Right cardiac atrium (tissue), 5 donors: ENCODE data around the gene SYT8. TPM values are rescaled to one million over a fixed set of nuclear protein-coding genes. Genes with fewer than 3 reads are reported as not detected.

Experiments
- ATAC-seq, 2 donors: fragments of 200-7000 bp; cut with Tn5 transposase; one replicate each; pipeline versions ENCODE4 v1.8.0 to v1.9.1; 2020; ENCODE audit warnings: moderate library complexity in 2 of 2, mild to moderate bottlenecking in 1 of 2
- DNase-seq, 3 donors: peaks; one replicate each; pipeline ENCODE4 v3.0.0-alpha.2; 2020
- H3K27ac ChIP-seq: one replicate; pipeline ENCODE4 v1.5.1; 2013; ENCODE audit warnings: mild to moderate bottlenecking, low read length, control low read depth, moderate library complexity
- H3K27me3 ChIP-seq: one replicate; pipeline ENCODE4 v1.6.1; 2013; ENCODE audit not compliant: control insufficient read depth, insufficient read depth
- H3K4me1 ChIP-seq: one replicate; pipeline ENCODE4 v1.6.1; 2013; ENCODE audit warnings: low read length; ENCODE audit not compliant: control insufficient read depth, insufficient read depth
- H3K4me3 ChIP-seq: one replicate; pipeline ENCODE4 v1.5.1; 2013; ENCODE audit warnings: low read length, control low read depth
- H3K9me3 ChIP-seq: one replicate; pipeline ENCODE4 v1.6.1; 2013; ENCODE audit warnings: low read length; ENCODE audit not compliant: control insufficient read depth
- WGBS: extraction: QIAGEN DNeasy Blood & Tissue Kit; methylation state at CpG from one replicate; pipeline ENCODE4 v1.1.7; 2013; 5-methylcytosine and 5-hydroxymethylcytosine counted together
- intact Hi-C, 4 donors: fragments of 100-400 bp; cut with DNase I; formaldehyde crosslinking; loops; one replicate each; pipeline versions ENCODE4 v1.11.0 to v1.14.0; 2022 to 2023
- polyA plus RNA-seq: library from polyadenylated mRNA; stranded (reverse); fragments of 200-250 nt; gene quantifications from one replicate; pipeline ENCODE4 v1.2.3, GENCODE V29; 2013
- total RNA-seq, 4 donors: library from RNA; stranded (reverse); fragmentation: NEBNext Ultra II Directional; extraction: Animal tissue kit (Norgen Biotek cat#: 25700); gene quantifications; one replicate each; pipeline ENCODE4 v1.2.1, GENCODE V29; 2021
- donor health status: healthy with polysubstance abuse.
- donor health status: DM: no; HTN: yes; CAD: no.
- donor health status: DM: no; HTN: no; CAD: no.
- donor health status: DM: no; HTN: yes; CAD: no; lungs with severe emphysema.
- donor health status: DM: yes; HTN: yes; CAD: no.

The SYT8 gene
- total and polyA plus RNA-seq, 5 donors = not detected

DNA sequence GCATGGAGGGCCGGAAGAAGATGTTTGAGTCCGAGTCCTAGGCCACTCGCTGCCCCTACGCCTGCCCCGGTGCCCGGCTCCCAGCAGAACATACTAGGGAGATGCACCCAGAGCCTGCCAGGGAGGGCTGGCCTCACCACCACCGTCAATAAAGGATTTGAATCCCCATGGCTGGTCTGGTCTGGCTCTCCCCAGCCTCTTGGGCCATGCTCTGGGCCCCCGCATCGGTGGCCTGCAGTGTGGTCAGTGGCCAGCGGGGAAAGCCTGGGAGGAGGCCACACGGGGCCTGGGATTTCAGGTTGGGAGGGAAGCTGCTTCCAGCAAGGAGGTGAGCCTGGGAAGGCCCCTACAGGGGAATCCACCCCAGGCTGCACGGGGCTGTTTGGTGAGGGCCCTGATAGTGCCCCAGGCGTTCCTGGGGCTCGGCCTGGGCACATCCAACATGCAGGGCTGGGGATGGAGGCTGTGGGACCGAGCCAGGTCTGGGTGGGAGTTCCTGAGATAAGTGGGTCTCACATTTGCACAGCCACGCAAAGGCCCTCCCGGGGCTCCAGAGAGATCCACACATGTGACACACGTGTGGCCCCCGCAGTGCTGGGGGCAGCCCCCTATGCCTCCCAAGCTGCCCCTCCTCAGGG is 6.8 kb downstream of the SYT8 start:
- Histone ChIP-seq H3K9me3 (no peaks in the 10 kb centered on the region), H3K4me3 (no peak overlapping the region), H3K4me1 (no peaks in the 10 kb centered on the region), H3K27me3 (no peaks in the 10 kb centered on the region), H3K27ac (no peak overlapping the region)
- ATAC-seq (no peak), DNase-seq (peak; percentile 10 to 41 (median 22))
- intact Hi-C loops = loop anchor here in 2 of 4 donors (5.0 to 10.0 kb wide), 4 partner anchors 46 to 311 kb away; partner anchors contain the start of genes MRPL23 (in 1 of the 2) and PRR33 (in 1 of the 2)
- 91% methylated on average over 19 of the region's 19 CpGs for WGBS

GRCh38 chr11:1842149-1843097 is 7.6 kb downstream of the SYT8 start:
- Histone ChIP-seq H3K9me3 (no peaks in the 10 kb centered on the region), H3K4me3 (no peak overlapping the region), H3K4me1 (no peaks in the 10 kb centered on the region), H3K27ac (no peak overlapping the region), H3K27me3 (no peaks in the 10 kb centered on the region)
- DNase-seq (peak; percentile 54 to 78 (median 75)), ATAC-seq (peak; percentile 35 to 48)
- 78% methylated on average over 29 of the region's 29 CpGs for WGBS
- intact Hi-C loops = loop anchor here in 2 of 4 donors (5.0 to 10.0 kb wide), 4 partner anchors 45 to 310 kb away; partner anchors contain the start of genes MRPL23 (in 1 of the 2) and PRR33 (in 1 of the 2)

- Histone ChIP-seq H3K9me3 (no peaks in the 10 kb centered on the region), H3K4me3 (no peak overlapping the region), H3K4me1 (no peaks in the 10 kb centered on the region), H3K27ac (no peak overlapping the region), H3K27me3 (no peaks in the 10 kb centered on the region)
- intact Hi-C loops = loop anchor here in 2 of 4 donors (5.0 to 10.0 kb wide), 4 partner anchors 44 to 309 kb away; partner anchors contain the start of genes MRPL23 (in 1 of the 2) and PRR33 (in 1 of the 2)
- 76% methylated on average over 11 of the region's 11 CpGs for WGBS
- DNase-seq (peak; percentile 10 to 56 (median 36)), ATAC-seq (no peak)
Measured at GRCh38 chr11:1843098-1843473, 8.3 kb downstream of the SYT8 start.

DNA sequence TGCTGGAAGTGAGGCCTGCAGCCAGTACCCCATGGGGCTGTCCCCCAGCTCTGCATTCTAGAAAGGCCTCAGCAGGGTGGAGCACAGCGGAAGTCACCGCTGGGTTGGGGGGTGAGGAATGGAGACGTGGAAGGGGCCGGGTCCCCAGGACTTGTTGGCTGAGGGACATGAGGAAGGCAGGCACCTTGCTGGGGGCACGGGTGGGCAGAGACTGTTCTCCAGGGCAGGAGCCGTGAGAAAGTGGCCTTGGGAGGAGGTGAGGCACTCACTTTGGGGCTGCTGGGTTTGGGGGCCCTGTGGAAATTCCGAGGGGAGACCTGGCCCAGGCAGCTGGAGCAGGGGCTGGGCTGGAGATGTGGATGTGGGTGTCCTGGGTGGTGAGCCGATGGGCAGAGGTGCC is 9.0 kb downstream of the SYT8 start:
- H3K27ac ChIP-seq = no peak overlapping the region
- intact Hi-C loops = loop anchor here in 2 of 4 donors (5.0 to 10.0 kb wide), 4 partner anchors 44 to 309 kb away; partner anchors contain the start of genes MRPL23 (in 1 of the 2) and PRR33 (in 1 of the 2)
- H3K9me3 ChIP-seq = no peaks in the 10 kb centered on the region
- DNase-seq (peak in 1 of 3 donors; percentile 22), ATAC-seq (no peak)
- WGBS = 85% methylated on average over 8 of the region's 8 CpGs
- no peaks in the 10 kb centered on the region for H3K27me3 ChIP-seq
- no peaks in the 10 kb centered on the region for H3K4me1 ChIP-seq
- no peak overlapping the region for H3K4me3 ChIP-seq

- WGBS = 48% methylated on average over 23 of the region's 23 CpGs
- Histone ChIP-seq H3K27ac (no peak overlapping the region), H3K4me1 (no peaks in the 10 kb centered on the region)
Measured at GRCh38 chr11:1844221-1845094, 9.7 kb downstream of the SYT8 start.

GRCh38 chr11:1845095-1845429 is 10.3 kb downstream of the SYT8 start:
- Histone ChIP-seq H3K9me3 (no peaks in the 10 kb centered on the region), H3K4me3 (no peak overlapping the region), H3K27me3 (no peaks in the 10 kb centered on the region), H3K27ac (no peak overlapping the region), H3K4me1 (no peaks in the 10 kb centered on the region)
- 94% methylated on average over 1 of the region's 1 CpG for WGBS
- intact Hi-C loops = loop anchor here in 1 of 4 donors (10.0 kb wide), 2 partner anchors 50 to 100 kb away; partner anchors contain the start of genes MRPL23 and PRR33
- DNase-seq = no peak
- ATAC-seq = no peak

More at GRCh38 chr11:1844221-1845094, 9.7 kb downstream of the SYT8 start:
- ATAC-seq (peak; percentile 35 to 75), DNase-seq (peak; percentile 65 to 85 (median 81))
- H3K27me3 ChIP-seq = no peaks in the 10 kb centered on the region
- H3K9me3 ChIP-seq = no peaks in the 10 kb centered on the region
- intact Hi-C loops = loop anchor here in 2 of 4 donors (5.0 to 10.0 kb wide), 4 partner anchors 43 to 308 kb away; partner anchors contain the start of genes MRPL23 (in 1 of the 2) and PRR33 (in 1 of the 2)
- no peak overlapping the region for H3K4me3 ChIP-seq

GRCh38 chr11:1845561-1846452 is 11.0 kb downstream of the SYT8 start:
- DNase-seq = peak in 2 of 3 donors; percentile 44 to 54
- no peak for ATAC-seq
- Histone ChIP-seq H3K4me1 (no peaks in the 10 kb centered on the region), H3K9me3 (no peaks in the 10 kb centered on the region), H3K4me3 (no peak overlapping the region), H3K27me3 (no peaks in the 10 kb centered on the region), H3K27ac (no peak overlapping the region)
- intact Hi-C loops = loop anchor here in 1 of 4 donors (10.0 kb wide), 2 partner anchors 49 to 99 kb away; partner anchors contain the start of genes MRPL23 and PRR33
- WGBS = 84% methylated on average over 21 of the region's 21 CpGs

DNA sequence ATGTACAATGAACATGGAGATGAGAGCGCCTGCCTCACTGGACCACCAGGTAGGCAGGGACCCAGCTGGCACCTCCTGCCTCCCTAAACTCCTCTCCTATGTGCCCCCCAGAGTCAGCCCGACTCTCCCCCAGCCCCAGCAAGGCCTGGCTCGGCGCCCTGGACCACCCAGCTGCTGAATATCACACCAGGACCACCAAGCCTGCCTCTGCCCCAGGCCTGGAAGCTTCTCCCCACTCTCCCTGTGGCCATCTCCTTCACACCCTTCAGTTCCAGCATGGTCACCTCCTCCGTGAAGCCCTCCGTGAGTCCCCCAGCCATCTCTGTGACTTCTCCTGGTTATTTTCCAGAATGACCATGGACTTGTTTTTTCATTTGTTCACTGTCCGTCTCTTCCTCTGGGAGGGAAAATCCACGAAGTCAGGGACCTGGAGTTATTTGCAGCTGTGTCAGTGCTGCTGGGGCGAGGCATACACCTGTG is 11.7 kb downstream of the SYT8 start:
- DNase-seq (peak in 2 of 3 donors; percentile 38 to 44), ATAC-seq (no peak)
- WGBS = 85% methylated on average over 9 of the region's 9 CpGs
- intact Hi-C loops = loop anchor here in 1 of 4 donors (10.0 kb wide), 2 partner anchors 48 to 98 kb away; partner anchors contain the start of genes MRPL23 and PRR33
- Histone ChIP-seq H3K4me1 (no peaks in the 10 kb centered on the region), H3K4me3 (no peak overlapping the region), H3K27me3 (no peaks in the 10 kb centered on the region), H3K27ac (no peak overlapping the region), H3K9me3 (no peaks in the 10 kb centered on the region)

- DNase-seq (peak in 1 of 3 donors; percentile 46), ATAC-seq (no peak)
- intact Hi-C loops = loop anchor here in 1 of 4 donors (10.0 kb wide), 2 partner anchors 48 to 98 kb away; partner anchors contain the start of genes MRPL23 and PRR33
- H3K4me3 ChIP-seq = no peak overlapping the region
- WGBS = 91% methylated on average over 34 of the region's 34 CpGs
- H3K27me3 ChIP-seq = no peaks in the 10 kb centered on the region
- H3K27ac ChIP-seq = no peak overlapping the region
- H3K4me1 ChIP-seq = no peaks in the 10 kb centered on the region
- H3K9me3 ChIP-seq = no peaks in the 10 kb centered on the region
Measured at GRCh38 chr11:1847006-1847735, 12.4 kb downstream of the SYT8 start.
